Panc1 (cell line): ENCODE measurements around the gene TNNC1.

Experiments
- CTCF ChIP-seq: fragments of 450-650 bp; IDR thresholded peaks from 2 replicates; pipeline ENCODE4 v1.5.1; 2017; ENCODE audit warnings: mild to moderate bottlenecking
- POLR2AphosphoS5 ChIP-seq: IDR thresholded peaks from 2 replicates; pipeline ENCODE4 v1.6.1; 2012; ENCODE audit warnings: mild to moderate bottlenecking, low read depth, low read length, moderate library complexity
- REST ChIP-seq, 2 experiments: IDR thresholded peaks; 2 replicates each; pipeline ENCODE4 v1.6.1; 2011 to 2012; ENCODE audit warnings: low read depth in 2 of 2, control low read depth in 1 of 2, low read length in 1 of 2, mild to moderate bottlenecking in 1 of 2, moderate library complexity in 1 of 2; ENCODE audit not compliant: insufficient read depth in 1 of 2
- SIN3A ChIP-seq: IDR thresholded peaks from 2 replicates; pipeline ENCODE4 v1.6.1; 2012; ENCODE audit warnings: low read depth, mild to moderate bottlenecking, low read length, moderate library complexity, borderline replicate concordance; ENCODE audit not compliant: insufficient read depth
- TCF7L2 ChIP-seq: IDR thresholded peaks from 2 replicates; pipeline ENCODE4 v1.6.1; 2011; ENCODE audit warnings: mild to moderate bottlenecking, low read depth, low read length, inconsistent platforms

DNA sequence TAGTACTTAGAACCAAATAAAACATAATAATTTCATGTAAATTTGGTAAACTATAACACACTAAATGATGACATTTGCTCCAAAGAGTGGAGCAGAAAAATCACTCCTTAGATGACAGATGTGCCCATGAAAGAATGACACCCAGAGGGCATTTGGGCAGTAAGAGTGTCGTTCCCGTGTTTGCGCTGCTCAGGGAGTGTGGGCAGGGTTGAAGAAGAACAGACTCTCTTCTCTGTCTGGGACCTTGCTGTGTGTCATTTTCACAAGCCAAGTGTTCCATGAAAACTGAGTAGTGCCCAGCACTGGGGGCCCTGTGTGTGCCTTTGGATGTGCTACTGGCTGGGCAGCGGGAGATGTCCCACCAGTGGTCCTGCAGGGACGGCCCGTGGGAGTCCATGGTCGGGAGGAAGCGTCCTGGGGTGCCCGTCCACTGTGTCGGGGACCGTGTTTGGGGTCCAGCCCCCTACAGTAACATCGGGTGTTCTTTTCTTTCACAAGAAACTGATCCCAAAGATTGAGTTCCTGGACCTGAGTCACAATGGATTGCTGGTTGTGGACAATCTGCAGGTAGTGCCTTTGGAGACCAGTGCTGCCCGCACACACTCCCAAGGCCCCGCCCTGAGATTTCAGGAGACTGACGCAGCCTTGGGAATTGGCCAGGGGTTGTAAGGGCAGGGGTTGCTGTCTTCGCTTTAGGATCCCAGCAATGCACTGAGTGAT, 23.4 kb upstream of the TNNC1 start:
- TF ChIP-seq CTCF = no peak
- no peak for TF ChIP-seq SIN3A
- TF ChIP-seq POLR2AphosphoS5 = no peak
- TF ChIP-seq REST (IDR thresholded peaks at IDR 0.05; ENCODE audit: insufficient read depth in 1 of 2, low read depth in 2 of 2, low read length in 1 of 2) = no peak
- TF ChIP-seq TCF7L2 = no peak
